Gastroesophageal sphincter (tissue), 4 donors: ENCODE measurements around the gene SNAP47. TPM values are rescaled to one million over a fixed set of nuclear protein-coding genes. Genes with fewer than 3 reads are reported as not detected.

ENCODE experiments used
- ATAC-seq: fragments of 150-250 bp; one replicate; pipeline ENCODE4 v1.9.1; 2016; ENCODE audit warnings: mild to moderate bottlenecking, moderate library complexity
- H3K27ac ChIP-seq, 4 donors: fragments of 200-600 bp; sonication (generic) in 3 of 4; 1 replicate in 3 of 4; 2 replicates in 1 of 4; pipeline ENCODE4 v1.5.1; 2016 to 2019
- H3K27me3 ChIP-seq: fragments of 200-600 bp; sonication (generic); one replicate; pipeline ENCODE4 v1.5.1; 2019
- H3K36me3 ChIP-seq, 2 donors: fragments of 200-600 bp; sonication (generic); one replicate each; pipeline ENCODE4 v1.5.1; 2019; ENCODE audit warnings: control low read depth in 1 of 2
- H3K4me1 ChIP-seq, 3 donors: fragments of 200-600 bp; sonication (generic); 1 replicate in 2 of 3; 2 replicates in 1 of 3; pipeline ENCODE4 v1.5.1; 2016 to 2019; ENCODE audit warnings: control low read depth in 2 of 3
- H3K4me3 ChIP-seq, 2 donors: fragments of 200-600 bp; sonication (generic); one replicate each; pipeline ENCODE4 v1.5.1; 2019; ENCODE audit warnings: mild to moderate bottlenecking in 1 of 2, moderate library complexity in 1 of 2
- H3K9me3 ChIP-seq, 3 donors: fragments of 200-600 bp; sonication (generic); one replicate each; pipeline ENCODE4 v1.5.1; 2017 to 2019; ENCODE audit warnings: control low read depth in 2 of 3
- CTCF ChIP-seq, 4 experiments: fragments of 200-600 bp in 2 of 4; fragments of 450-650 bp in 2 of 4; sonication (generic) in 1 of 4; IDR thresholded peaks; one replicate each; pipeline ENCODE4 v1.5.1; 2017 to 2019; ENCODE audit warnings: antibody characterized with exemption in 4 of 4, mild to moderate bottlenecking in 2 of 4, moderate library complexity in 2 of 4
- EP300 ChIP-seq: sonication (generic); formaldehyde crosslinking; IDR thresholded peaks from one replicate; pipeline ENCODE4 v1.6.1; 2017; ENCODE audit warnings: antibody characterized with exemption, mild to moderate bottlenecking
- POLR2A ChIP-seq, 2 donors: fragments of 450-650 bp; IDR thresholded peaks; one replicate each; pipeline ENCODE4 v1.6.1; 2017; ENCODE audit warnings: antibody characterized with exemption in 2 of 2, mild to moderate bottlenecking in 2 of 2, moderate library complexity in 1 of 2
- POLR2AphosphoS5 ChIP-seq: sonication (generic); formaldehyde crosslinking; IDR thresholded peaks from one replicate; pipeline ENCODE4 v1.6.1; 2017; ENCODE audit warnings: antibody characterized with exemption
- WGBS, 2 donors: methylation state at CpG; one replicate each; pipeline ENCODE4 v1.1.5; 2018; ENCODE audit warnings: low coverage in 1 of 2; 5-methylcytosine and 5-hydroxymethylcytosine counted together
- total RNA-seq, 4 donors: library from RNA; depleted of rRNA; stranded (reverse); fragments of >200 nt; gene quantifications; one replicate each; pipeline ENCODE4 v1.1.0, GENCODE V29; 2016

SNAP47 gene
- total RNA-seq, 4 donors from 2014 or later: 27.1 to 47.0 (median 35.6) TPM

- no peak overlapping the region for H3K4me3 ChIP-seq
- TF ChIP-seq POLR2A (IDR thresholded peaks at IDR 0.05): no peak
- no peak for TF ChIP-seq CTCF (IDR thresholded peaks at IDR 0.05)
- TF ChIP-seq EP300: no peak
- H3K4me1 ChIP-seq: peaks cover 0 to 50% (median 26%) of the 10 kb centered on the region in 3 donors
- H3K36me3 ChIP-seq: peaks cover 0 to 40% of the 10 kb centered on the region in 2 donors
- no peak for ATAC-seq
- 100% methylated on average over 1 of the region's 12 CpGs for WGBS, 2 donors
- no peaks in the 10 kb centered on the region for H3K9me3 ChIP-seq
- H3K27ac ChIP-seq: peak overlapping the region in 3 of 4 donors; percentile 33 to 90 (median 81)
- H3K27me3 ChIP-seq: no peaks in the 10 kb centered on the region
Observed at GRCh38 chr1:227745568-227746265, 10.5 kb downstream of the SNAP47 start.

- no peak overlapping the region for H3K4me3 ChIP-seq
- no peaks in the 10 kb centered on the region for H3K9me3 ChIP-seq
- 65 to 67% methylated on average over 1 to 5 of the region's 6 CpGs for WGBS, 2 donors
- TF ChIP-seq EP300 (no peak), CTCF (IDR thresholded peaks at IDR 0.05) (no peak), POLR2AphosphoS5 (no peak), POLR2A (IDR thresholded peaks at IDR 0.05) (no peak)
- H3K4me1 ChIP-seq: peaks cover 0 to 58% (median 26%) of the 10 kb centered on the region in 3 donors
- H3K27ac ChIP-seq: peak overlapping the region in 3 of 4 donors; percentile 81 to 90 (median 87)
- no peak for ATAC-seq
- peaks cover 0 to 48% of the 10 kb centered on the region in 2 donors for H3K36me3 ChIP-seq
- no peaks in the 10 kb centered on the region for H3K27me3 ChIP-seq
Observed at GRCh38 chr1:227746676-227747075, 11.4 kb downstream of the SNAP47 start.

GRCh38 chr1:227747382-227747781 is 12.1 kb downstream of the SNAP47 start:
- Histone ChIP-seq H3K9me3 (no peaks in the 10 kb centered on the region), H3K4me1 (peaks cover 0 to 62% (median 26%) of the 10 kb centered on the region in 3 donors), H3K27ac (peak overlapping the region in 3 of 4 donors; percentile 81 to 90 (median 87)), H3K4me3 (no peak overlapping the region), H3K27me3 (no peaks in the 10 kb centered on the region), H3K36me3 (peaks cover 0 to 48% of the 10 kb centered on the region in 2 donors)
- TF ChIP-seq POLR2A (IDR thresholded peaks at IDR 0.05) (no peak), POLR2AphosphoS5 (no peak), EP300 (no peak), CTCF (IDR thresholded peaks at IDR 0.05) (no peak)
- no peak for ATAC-seq
- 100% methylated on average over 1 of the region's 8 CpGs; no CpG with 5 or more reads in 1 of the 2 donors for WGBS, 2 donors

GRCh38 chr1:227747948-227748495 is 12.8 kb downstream of the SNAP47 start:
- peaks cover 0 to 48% of the 10 kb centered on the region in 2 donors for H3K36me3 ChIP-seq
- WGBS, 2 donors: 64% methylated on average over 4 of the region's 18 CpGs; no CpG with 5 or more reads in 1 of the 2 donors
- no peak for ATAC-seq
- TF ChIP-seq CTCF (IDR thresholded peaks at IDR 0.05): no peak
- TF ChIP-seq EP300: no peak
- TF ChIP-seq POLR2A (IDR thresholded peaks at IDR 0.05): no peak
- no peak for TF ChIP-seq POLR2AphosphoS5
- H3K4me3 ChIP-seq: no peak overlapping the region
- peak overlapping the region; percentile 35 to 90 (median 84) for H3K27ac ChIP-seq
- peaks cover 0 to 69% (median 26%) of the 10 kb centered on the region in 3 donors for H3K4me1 ChIP-seq
- no peaks in the 10 kb centered on the region for H3K9me3 ChIP-seq
- H3K27me3 ChIP-seq: no peaks in the 10 kb centered on the region
